GM18517 (cell line): Measurements from ENCODE around the gene MYEOV.

ENCODE experiments used
- ATAC-seq: cut with Tn5 transposase; IDR thresholded peaks from one replicate; pipeline ENCODE4 v1.9.1; 2021; ENCODE audit warnings: mild to moderate bottlenecking, moderate library complexity; ENCODE audit not compliant: unreplicated experiment

MYEOV gene

GRCh38 chr11:69293819-69294505 is at the start of gene MYEOV:
Gene MYEOV (plus strand): TSS chr11:69294155. CDS start chr11:69295355, 1,200 bp downstream.
- ATAC-seq = no peak

GRCh38 chr11:69244266-69244665 is 49.7 kb upstream of the MYEOV start:
- ATAC-seq = no peak

GRCh38 chr11:69245041-69245440 is 48.9 kb upstream of the MYEOV start:
- no peak for ATAC-seq

- no peak for ATAC-seq
Measured at GRCh38 chr11:69245491-69246345, 48.2 kb upstream of the MYEOV start.

GRCh38 chr11:69249311-69250185 is 44.4 kb upstream of the MYEOV start:
- ATAC-seq = no peak

GRCh38 chr11:69250186-69251056 is 43.5 kb upstream of the MYEOV start:
- no peak for ATAC-seq

GRCh38 chr11:69251057-69251393 is 42.9 kb upstream of the MYEOV start:
- no peak for ATAC-seq

GRCh38 chr11:69251639-69252489 is 42.1 kb upstream of the MYEOV start:
- ATAC-seq = no peak

GRCh38 chr11:69252490-69252837 is 41.5 kb upstream of the MYEOV start:
- no peak for ATAC-seq

GRCh38 chr11:69253028-69253427 is 40.9 kb upstream of the MYEOV start:
- no peak for ATAC-seq

- ATAC-seq = no peak
Measured at GRCh38 chr11:69257134-69257533, 36.8 kb upstream of the MYEOV start.

GRCh38 chr11:69257838-69258658 is 35.9 kb upstream of the MYEOV start:
- ATAC-seq = no peak

GRCh38 chr11:69259096-69259495 is 34.9 kb upstream of the MYEOV start:
- ATAC-seq = no peak

- no peak for ATAC-seq
Measured at GRCh38 chr11:69260622-69261021, 33.3 kb upstream of the MYEOV start.

GRCh38 chr11:69261116-69261515 is 32.8 kb upstream of the MYEOV start:
- ATAC-seq = no peak

GRCh38 chr11:69262918-69263735 is 30.8 kb upstream of the MYEOV start:
- no peak for ATAC-seq

- ATAC-seq = no peak
Measured at GRCh38 chr11:69263736-69264052, 30.3 kb upstream of the MYEOV start.

GRCh38 chr11:69264486-69264885 is 29.5 kb upstream of the MYEOV start:
- ATAC-seq = no peak
